Right renal cortex interstitium (tissue), 3 donors: Measurements from ENCODE around the gene RAD18. TPM values are rescaled to one million over a fixed set of nuclear protein-coding genes. Genes with fewer than 3 reads are reported as not detected.

ENCODE experiments used
- DNase-seq, 3 donors: peaks; one replicate each; pipeline ENCODE4 v3.0.0-alpha.2; 2013; ENCODE audit warnings: low read depth in 3 of 3, low spot score in 2 of 3
- polyA plus RNA-seq, 3 donors: library from polyadenylated mRNA; unstranded; fragments of 120-200 nt; gene quantifications; one replicate each; pipeline ENCODE4 v1.2.1, GENCODE V29; 2013; ENCODE audit not compliant: insufficient read length in 3 of 3

Gene RAD18
- polyA plus RNA-seq, 3 donors = 9.6 to 12.1 (median 11.7) TPM

GRCh38 chr3:8966150-8966819 lies 3.0 kb upstream of the RAD18 start:
- no peak for DNase-seq

GRCh38 chr3:8964436-8965370 lies 1.4 kb upstream of the RAD18 start:
- DNase-seq = no peak

GRCh38 chr3:8962226-8962861 lies 928 bp downstream of the RAD18 start:
- DNase-seq = no peak

- DNase-seq = no peak
These were observed 3.6 kb downstream of the RAD18 start for GRCh38 chr3:8959668-8960067.

GRCh38 chr3:8954938-8955763 lies 8.1 kb downstream of the RAD18 start:
- DNase-seq = no peak

- no peak for DNase-seq
These were observed 10.0 kb downstream of the RAD18 start for GRCh38 chr3:8953313-8953712.

GRCh38 chr3:8952130-8952529 lies 11.1 kb downstream of the RAD18 start:
- no peak for DNase-seq

- DNase-seq = no peak
These were observed 17.2 kb downstream of the RAD18 start for GRCh38 chr3:8945890-8946600.

GRCh38 chr3:8942746-8943488 lies 20.4 kb downstream of the RAD18 start:
- DNase-seq = no peak

- DNase-seq = no peak
These were observed 21.2 kb downstream of the RAD18 start for GRCh38 chr3:8942115-8942514.

- no peak for DNase-seq
These were observed 25.3 kb downstream of the RAD18 start for GRCh38 chr3:8938021-8938420.

- DNase-seq = no peak
These were observed 25.9 kb downstream of the RAD18 start for GRCh38 chr3:8937064-8938020.

GRCh38 chr3:8932507-8932906 lies 30.8 kb downstream of the RAD18 start:
- DNase-seq = no peak

GRCh38 chr3:8931342-8931741 lies 31.9 kb downstream of the RAD18 start:
- DNase-seq = no peak

- no peak for DNase-seq
These were observed 33.4 kb downstream of the RAD18 start for GRCh38 chr3:8929860-8930259.

GRCh38 chr3:8914491-8914890 lies 48.8 kb downstream of the RAD18 start:
- no peak for DNase-seq

GRCh38 chr3:8911781-8912180 lies 51.5 kb downstream of the RAD18 start:
- DNase-seq = no peak

- no peak for DNase-seq
These were observed 54.1 kb downstream of the RAD18 start for GRCh38 chr3:8909160-8909559.
